HUES64 (cell line): ENCODE results near the gene DYSF.

Experiments
- H3K27ac ChIP-seq: 2 replicates; pipeline ENCODE4 v1.7.0; 2013; ENCODE audit warnings: low read depth, low read length, inconsistent platforms
- H3K27me3 ChIP-seq: 2 replicates; pipeline ENCODE4 v1.6.1; 2013; ENCODE audit warnings: mild to moderate bottlenecking, low read length; ENCODE audit not compliant: insufficient read depth
- H3K36me3 ChIP-seq: 2 replicates; pipeline ENCODE4 v1.6.1; 2013; ENCODE audit warnings: mild to moderate bottlenecking, low read length; ENCODE audit not compliant: insufficient read depth
- H3K4me1 ChIP-seq: 2 replicates; pipeline ENCODE4 v1.6.1; 2013; ENCODE audit warnings: mild to moderate bottlenecking, low read length, moderate library complexity; ENCODE audit not compliant: insufficient read depth
- H3K4me3 ChIP-seq: 2 replicates; pipeline ENCODE4 v1.5.1; 2013; ENCODE audit warnings: mild to moderate bottlenecking, low read length, moderate library complexity
- H3K9ac ChIP-seq: 2 replicates; pipeline ENCODE4 v1.6.1; 2013; ENCODE audit warnings: mild to moderate bottlenecking, low read depth, low read length
- H3K9me3 ChIP-seq: 2 replicates; pipeline ENCODE4 v1.6.1; 2013; ENCODE audit warnings: low read depth, low read length; ENCODE audit not compliant: insufficient read depth
- WGBS: fragments of 150-250, 120-280 bp; methylation state at CpG from one replicate; pipeline ENCODE4 v1.1.7; 2013; ENCODE audit warnings: missing lambda C conversion rate; 5-methylcytosine and 5-hydroxymethylcytosine counted together

Gene DYSF

GRCh38 chr2:71578767-71579342 is 125.5 kb downstream of the DYSF start:
- H3K9ac ChIP-seq, result no peak overlapping the region
- H3K27me3 ChIP-seq, result no peaks in the 10 kb centered on the region
- H3K27ac ChIP-seq, result no peak overlapping the region
- no peaks in the 10 kb centered on the region for H3K9me3 ChIP-seq
- 92% methylated on average over 20 of the region's 20 CpGs for WGBS
- no peak overlapping the region for H3K4me3 ChIP-seq
- H3K4me1 ChIP-seq, result no peaks in the 10 kb centered on the region
- H3K36me3 ChIP-seq, result no peaks in the 10 kb centered on the region

- Histone ChIP-seq H3K4me1 (no peaks in the 10 kb centered on the region), H3K27me3 (no peaks in the 10 kb centered on the region), H3K9ac (no peak overlapping the region), H3K36me3 (no peaks in the 10 kb centered on the region), H3K27ac (no peak overlapping the region), H3K9me3 (no peaks in the 10 kb centered on the region), H3K4me3 (no peak overlapping the region)
- 93% methylated on average over 10 of the region's 10 CpGs for WGBS
Measured at GRCh38 chr2:71581026-71581425, 127.7 kb downstream of the DYSF start.

GRCh38 chr2:71583876-71584275 is 130.5 kb downstream of the DYSF start:
- Histone ChIP-seq H3K9ac (no peak overlapping the region), H3K4me1 (no peaks in the 10 kb centered on the region), H3K4me3 (no peak overlapping the region), H3K27me3 (no peaks in the 10 kb centered on the region), H3K9me3 (no peaks in the 10 kb centered on the region), H3K27ac (no peak overlapping the region), H3K36me3 (no peaks in the 10 kb centered on the region)
- WGBS, result 90% methylated on average over 7 of the region's 7 CpGs

- no peaks in the 10 kb centered on the region for H3K36me3 ChIP-seq
- peaks cover 7% of the 10 kb centered on the region; the same call in 1 of the 2 replicates for H3K4me1 ChIP-seq
- WGBS, result 78% methylated on average over 8 of the region's 8 CpGs
- no peaks in the 10 kb centered on the region for H3K9me3 ChIP-seq
- no peak overlapping the region for H3K9ac ChIP-seq
- H3K27ac ChIP-seq, result no peak overlapping the region
- H3K27me3 ChIP-seq, result no peaks in the 10 kb centered on the region
- H3K4me3 ChIP-seq, result no peak overlapping the region
Measured at GRCh38 chr2:71586471-71586870, 133.1 kb downstream of the DYSF start.

GRCh38 chr2:71587509-71588073 is 134.2 kb downstream of the DYSF start:
- Histone ChIP-seq H3K36me3 (no peaks in the 10 kb centered on the region), H3K4me1 (peaks cover 7% of the 10 kb centered on the region; the same call in 1 of the 2 replicates), H3K4me3 (no peak overlapping the region), H3K9me3 (no peaks in the 10 kb centered on the region), H3K9ac (no peak overlapping the region), H3K27ac (no peak overlapping the region), H3K27me3 (no peaks in the 10 kb centered on the region)
- WGBS, result 92% methylated on average over 4 of the region's 4 CpGs

GRCh38 chr2:71588497-71589170 is 135.3 kb downstream of the DYSF start:
- H3K27me3 ChIP-seq, result no peaks in the 10 kb centered on the region
- H3K36me3 ChIP-seq, result no peaks in the 10 kb centered on the region
- no peak overlapping the region for H3K9ac ChIP-seq
- H3K27ac ChIP-seq, result no peak overlapping the region
- no peaks in the 10 kb centered on the region for H3K9me3 ChIP-seq
- no peak overlapping the region for H3K4me3 ChIP-seq
- H3K4me1 ChIP-seq, result peaks cover 7% of the 10 kb centered on the region; the same call in 1 of the 2 replicates
- WGBS, result 87% methylated on average over 9 of the region's 10 CpGs

GRCh38 chr2:71589763-71590162 is 136.4 kb downstream of the DYSF start:
- H3K4me3 ChIP-seq, result no peak overlapping the region
- 83% methylated on average over 10 of the region's 10 CpGs for WGBS
- no peaks in the 10 kb centered on the region for H3K27me3 ChIP-seq
- no peaks in the 10 kb centered on the region for H3K9me3 ChIP-seq
- peaks cover 7% of the 10 kb centered on the region; the same call in 1 of the 2 replicates for H3K4me1 ChIP-seq
- no peak overlapping the region for H3K9ac ChIP-seq
- H3K36me3 ChIP-seq, result no peaks in the 10 kb centered on the region
- no peak overlapping the region for H3K27ac ChIP-seq

- 96% methylated on average over 3 of the region's 3 CpGs for WGBS
- H3K36me3 ChIP-seq, result no peaks in the 10 kb centered on the region
- no peak overlapping the region for H3K9ac ChIP-seq
- peaks cover 7% of the 10 kb centered on the region; the same call in 1 of the 2 replicates for H3K4me1 ChIP-seq
- H3K9me3 ChIP-seq, result no peaks in the 10 kb centered on the region
- no peak overlapping the region for H3K27ac ChIP-seq
- H3K4me3 ChIP-seq, result no peak overlapping the region
- H3K27me3 ChIP-seq, result no peaks in the 10 kb centered on the region
Measured at GRCh38 chr2:71591044-71591443, 137.7 kb downstream of the DYSF start.

- 79% methylated on average over 12 of the region's 12 CpGs for WGBS
Measured at GRCh38 chr2:71592181-71592711, 138.9 kb downstream of the DYSF start.

GRCh38 chr2:71595569-71595968 is 142.2 kb downstream of the DYSF start:
- Histone ChIP-seq H3K4me1 (no peaks in the 10 kb centered on the region), H3K9me3 (no peaks in the 10 kb centered on the region), H3K4me3 (no peak overlapping the region), H3K36me3 (no peaks in the 10 kb centered on the region), H3K9ac (no peak overlapping the region), H3K27me3 (no peaks in the 10 kb centered on the region), H3K27ac (no peak overlapping the region)
- 74% methylated on average over 6 of the region's 7 CpGs for WGBS

More at GRCh38 chr2:71592181-71592711, 138.9 kb downstream of the DYSF start:
- H3K9me3 ChIP-seq, result no peaks in the 10 kb centered on the region
- no peak overlapping the region for H3K27ac ChIP-seq
- H3K27me3 ChIP-seq, result no peaks in the 10 kb centered on the region
- no peak overlapping the region for H3K9ac ChIP-seq
- peaks cover 7% of the 10 kb centered on the region; the same call in 1 of the 2 replicates for H3K4me1 ChIP-seq
- H3K36me3 ChIP-seq, result no peaks in the 10 kb centered on the region
- no peak overlapping the region for H3K4me3 ChIP-seq

GRCh38 chr2:71596011-71596410 is 142.7 kb downstream of the DYSF start:
- no peaks in the 10 kb centered on the region for H3K27me3 ChIP-seq
- H3K36me3 ChIP-seq, result no peaks in the 10 kb centered on the region
- H3K9me3 ChIP-seq, result no peaks in the 10 kb centered on the region
- H3K4me3 ChIP-seq, result no peak overlapping the region
- WGBS, result 88% methylated on average over 16 of the region's 17 CpGs
- no peak overlapping the region for H3K9ac ChIP-seq
- H3K27ac ChIP-seq, result no peak overlapping the region
- H3K4me1 ChIP-seq, result no peaks in the 10 kb centered on the region
